ENCODE data around the gene MYH14. TPM values are rescaled to one million over a fixed set of nuclear protein-coding genes. Genes with fewer than 3 reads are reported as not detected.

The MYH14 gene
- total and polyA plus RNA-seq, 2 of the 8 experiments (the other 6 are each of a cell fraction or from before 2014, with no cell fraction given) = 17.3 to 28.6 TPM

GRCh38 chr19:50206191-50206590 is 2.8 kb downstream of the MYH14 start (continued):
- no peak for TF ChIP-seq FOSL1 (IDR thresholded peaks at IDR 0.05; ENCODE audit: insufficient read depth, low read depth, low read length)
- no peak for TF ChIP-seq POLR2A (IDR thresholded peaks at IDR 0.05; ENCODE audit: control extremely low read depth in 1 of 2, low read depth in 2 of 2, low read length in 2 of 2)
- TF ChIP-seq GABPA (IDR thresholded peaks at IDR 0.05; ENCODE audit: borderline replicate concordance, insufficient read depth, low read length) = no peak
- no peak for TF ChIP-seq EZH2 (IDR thresholded peaks at IDR 0.05; ENCODE audit: low read depth, low read length, severe bottlenecking)
